A549 (cell line): Measurements from ENCODE around the gene FCRL6.

Source experiments
- CEBPB ChIP-seq, 2 experiments: fragments of >200 bp in 1 of 2; sonication (Bioruptor Twin) in 1 of 2; formaldehyde crosslinking in 1 of 2; IDR thresholded peaks; 2 replicates each; pipeline ENCODE4 v1.6.1; 2012 to 2016
- KDM5A ChIP-seq: fragments of 200-600 bp; sonication (generic); IDR thresholded peaks from 2 replicates; pipeline ENCODE4 v1.6.1; 2016; ENCODE audit warnings: antibody characterized with exemption, mild to moderate bottlenecking
- POLR2A ChIP-seq: IDR thresholded peaks from 2 replicates; pipeline ENCODE4 v1.6.1; 2012; ENCODE audit warnings: mild to moderate bottlenecking, low read length
- RFX5 ChIP-seq: fragments of 450-650 bp; IDR thresholded peaks from 2 replicates; pipeline ENCODE4 v1.7.1; 2014; ENCODE audit warnings: antibody characterized with exemption, mild to moderate bottlenecking, moderate library complexity
- RNF2 ChIP-seq: fragments of 200-600 bp; sonication (generic); IDR thresholded peaks from 2 replicates; pipeline ENCODE4 v1.6.1; 2016; ENCODE audit warnings: low read depth, mild to moderate bottlenecking, antibody characterized with exemption, moderate library complexity, borderline replicate concordance
- TF ChIP-seq, protein P1 (sequence below): fragments of >200 bp; sonication (Bioruptor Twin); formaldehyde crosslinking; IDR thresholded peaks from 3 replicates; pipeline ENCODE4 v1.5.1; 2016
- TF ChIP-seq, protein P2 (sequence below): fragments of 200-600 bp; sonication (generic); IDR thresholded peaks from 2 replicates; pipeline ENCODE4 v1.6.1; 2016; ENCODE audit warnings: antibody characterized with exemption, mild to moderate bottlenecking, moderate library complexity

DNA sequence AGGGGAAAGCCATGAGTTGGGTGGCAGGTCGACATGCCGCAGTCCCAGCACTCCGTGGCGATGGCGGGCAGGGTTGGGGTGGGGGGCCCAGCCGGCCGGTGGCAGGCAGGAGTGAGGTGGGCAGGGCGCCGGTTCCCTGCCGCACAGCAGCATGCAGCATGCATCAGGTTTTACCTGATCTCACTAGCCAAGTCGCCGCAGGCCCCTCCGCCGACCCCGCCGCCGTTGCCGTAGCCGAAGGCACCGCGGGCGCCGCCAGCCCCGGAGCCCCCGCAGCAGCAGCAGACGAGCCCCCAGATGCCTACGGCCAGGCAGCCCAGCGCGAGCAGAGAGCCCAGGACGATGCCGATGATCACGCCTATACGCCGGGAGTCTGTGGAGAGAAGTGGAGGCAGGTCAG, 53.5 kb downstream of the FCRL6 start:
- TF ChIP-seq, protein P1, sequence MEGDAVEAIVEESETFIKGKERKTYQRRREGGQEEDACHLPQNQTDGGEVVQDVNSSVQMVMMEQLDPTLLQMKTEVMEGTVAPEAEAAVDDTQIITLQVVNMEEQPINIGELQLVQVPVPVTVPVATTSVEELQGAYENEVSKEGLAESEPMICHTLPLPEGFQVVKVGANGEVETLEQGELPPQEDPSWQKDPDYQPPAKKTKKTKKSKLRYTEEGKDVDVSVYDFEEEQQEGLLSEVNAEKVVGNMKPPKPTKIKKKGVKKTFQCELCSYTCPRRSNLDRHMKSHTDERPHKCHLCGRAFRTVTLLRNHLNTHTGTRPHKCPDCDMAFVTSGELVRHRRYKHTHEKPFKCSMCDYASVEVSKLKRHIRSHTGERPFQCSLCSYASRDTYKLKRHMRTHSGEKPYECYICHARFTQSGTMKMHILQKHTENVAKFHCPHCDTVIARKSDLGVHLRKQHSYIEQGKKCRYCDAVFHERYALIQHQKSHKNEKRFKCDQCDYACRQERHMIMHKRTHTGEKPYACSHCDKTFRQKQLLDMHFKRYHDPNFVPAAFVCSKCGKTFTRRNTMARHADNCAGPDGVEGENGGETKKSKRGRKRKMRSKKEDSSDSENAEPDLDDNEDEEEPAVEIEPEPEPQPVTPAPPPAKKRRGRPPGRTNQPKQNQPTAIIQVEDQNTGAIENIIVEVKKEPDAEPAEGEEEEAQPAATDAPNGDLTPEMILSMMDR = no peak
- TF ChIP-seq RNF2 = no peak
- TF ChIP-seq CEBPB (IDR thresholded peaks at IDR 0.05) = no peak
- no peak for TF ChIP-seq KDM5A
- TF ChIP-seq RFX5 = no peak
- TF ChIP-seq POLR2A = no peak
- TF ChIP-seq, protein P2, sequence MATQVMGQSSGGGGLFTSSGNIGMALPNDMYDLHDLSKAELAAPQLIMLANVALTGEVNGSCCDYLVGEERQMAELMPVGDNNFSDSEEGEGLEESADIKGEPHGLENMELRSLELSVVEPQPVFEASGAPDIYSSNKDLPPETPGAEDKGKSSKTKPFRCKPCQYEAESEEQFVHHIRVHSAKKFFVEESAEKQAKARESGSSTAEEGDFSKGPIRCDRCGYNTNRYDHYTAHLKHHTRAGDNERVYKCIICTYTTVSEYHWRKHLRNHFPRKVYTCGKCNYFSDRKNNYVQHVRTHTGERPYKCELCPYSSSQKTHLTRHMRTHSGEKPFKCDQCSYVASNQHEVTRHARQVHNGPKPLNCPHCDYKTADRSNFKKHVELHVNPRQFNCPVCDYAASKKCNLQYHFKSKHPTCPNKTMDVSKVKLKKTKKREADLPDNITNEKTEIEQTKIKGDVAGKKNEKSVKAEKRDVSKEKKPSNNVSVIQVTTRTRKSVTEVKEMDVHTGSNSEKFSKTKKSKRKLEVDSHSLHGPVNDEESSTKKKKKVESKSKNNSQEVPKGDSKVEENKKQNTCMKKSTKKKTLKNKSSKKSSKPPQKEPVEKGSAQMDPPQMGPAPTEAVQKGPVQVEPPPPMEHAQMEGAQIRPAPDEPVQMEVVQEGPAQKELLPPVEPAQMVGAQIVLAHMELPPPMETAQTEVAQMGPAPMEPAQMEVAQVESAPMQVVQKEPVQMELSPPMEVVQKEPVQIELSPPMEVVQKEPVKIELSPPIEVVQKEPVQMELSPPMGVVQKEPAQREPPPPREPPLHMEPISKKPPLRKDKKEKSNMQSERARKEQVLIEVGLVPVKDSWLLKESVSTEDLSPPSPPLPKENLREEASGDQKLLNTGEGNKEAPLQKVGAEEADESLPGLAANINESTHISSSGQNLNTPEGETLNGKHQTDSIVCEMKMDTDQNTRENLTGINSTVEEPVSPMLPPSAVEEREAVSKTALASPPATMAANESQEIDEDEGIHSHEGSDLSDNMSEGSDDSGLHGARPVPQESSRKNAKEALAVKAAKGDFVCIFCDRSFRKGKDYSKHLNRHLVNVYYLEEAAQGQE = no peak
